ENCODE measurements around the gene ADGRD1. TPM values are rescaled to one million over a fixed set of nuclear protein-coding genes. Genes with fewer than 3 reads are reported as not detected.

Gene ADGRD1
- total RNA-seq, 1 donor from 2014 or later, result 35.8 TPM

DNA sequence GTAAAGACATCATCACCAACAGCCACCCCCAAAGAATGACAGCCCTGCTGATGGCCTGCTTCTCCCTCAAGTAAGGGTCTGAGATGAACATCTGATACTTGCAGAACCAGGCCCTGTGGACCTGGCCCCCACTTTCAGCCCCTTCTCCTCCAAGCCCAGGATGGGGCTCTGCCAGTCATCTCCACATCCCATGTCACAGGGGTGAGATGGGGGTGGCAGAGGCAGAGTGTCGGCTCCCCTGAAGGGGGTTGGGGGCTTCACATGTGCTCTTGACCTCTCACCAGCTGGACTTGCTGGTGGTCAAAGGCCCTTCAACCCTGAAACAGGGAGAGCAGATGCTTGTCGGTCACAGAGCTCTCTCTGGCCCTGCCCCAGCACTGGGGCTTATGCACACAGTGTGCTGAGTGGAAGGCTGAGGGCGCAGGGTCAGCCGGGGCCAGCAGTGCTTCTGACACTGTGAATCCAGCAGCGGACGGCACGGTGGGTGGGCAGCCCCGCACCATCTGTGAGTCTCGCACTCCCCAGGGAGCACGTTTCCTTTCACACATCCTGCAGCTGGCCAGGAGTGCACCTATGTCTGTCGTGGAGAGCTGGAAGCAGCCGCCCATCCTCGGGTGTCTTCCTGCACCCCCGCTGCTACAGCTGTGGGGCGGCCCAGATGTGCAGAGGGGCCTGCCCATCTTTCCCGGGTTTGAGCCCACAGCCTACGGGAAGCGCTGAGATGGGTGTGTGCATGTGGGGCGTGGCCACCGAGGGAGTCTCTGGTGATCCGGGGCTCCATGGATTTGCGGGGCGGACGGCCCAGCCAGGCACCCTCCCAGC lies 94.3 kb downstream of the ADGRD1 start:
- Histone ChIP-seq H3K4me3 (no peak overlapping the region), H3K36me3 (no peaks in the 10 kb centered on the region), H3K27ac (no peak overlapping the region), H3K27me3 (no peaks in the 10 kb centered on the region), H3K4me1 (peaks cover 16% of the 10 kb centered on the region), H3K9me3 (no peaks in the 10 kb centered on the region)
- TF ChIP-seq, protein P1, sequence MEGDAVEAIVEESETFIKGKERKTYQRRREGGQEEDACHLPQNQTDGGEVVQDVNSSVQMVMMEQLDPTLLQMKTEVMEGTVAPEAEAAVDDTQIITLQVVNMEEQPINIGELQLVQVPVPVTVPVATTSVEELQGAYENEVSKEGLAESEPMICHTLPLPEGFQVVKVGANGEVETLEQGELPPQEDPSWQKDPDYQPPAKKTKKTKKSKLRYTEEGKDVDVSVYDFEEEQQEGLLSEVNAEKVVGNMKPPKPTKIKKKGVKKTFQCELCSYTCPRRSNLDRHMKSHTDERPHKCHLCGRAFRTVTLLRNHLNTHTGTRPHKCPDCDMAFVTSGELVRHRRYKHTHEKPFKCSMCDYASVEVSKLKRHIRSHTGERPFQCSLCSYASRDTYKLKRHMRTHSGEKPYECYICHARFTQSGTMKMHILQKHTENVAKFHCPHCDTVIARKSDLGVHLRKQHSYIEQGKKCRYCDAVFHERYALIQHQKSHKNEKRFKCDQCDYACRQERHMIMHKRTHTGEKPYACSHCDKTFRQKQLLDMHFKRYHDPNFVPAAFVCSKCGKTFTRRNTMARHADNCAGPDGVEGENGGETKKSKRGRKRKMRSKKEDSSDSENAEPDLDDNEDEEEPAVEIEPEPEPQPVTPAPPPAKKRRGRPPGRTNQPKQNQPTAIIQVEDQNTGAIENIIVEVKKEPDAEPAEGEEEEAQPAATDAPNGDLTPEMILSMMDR (IDR thresholded peaks at IDR 0.05), result no peak
- TF ChIP-seq POLR2AphosphoS5 (IDR thresholded peaks at IDR 0.05; ENCODE audit: insufficient read depth in 1 of 2, low read depth in 1 of 2) (no peak), POLR2A (IDR thresholded peaks at IDR 0.05) (no peak)
- DNase-seq (ENCODE audit: extremely low spot score in 2 of 2), result no peak
- intact Hi-C loops (cut with DNase I), result no loop called here

DNA sequence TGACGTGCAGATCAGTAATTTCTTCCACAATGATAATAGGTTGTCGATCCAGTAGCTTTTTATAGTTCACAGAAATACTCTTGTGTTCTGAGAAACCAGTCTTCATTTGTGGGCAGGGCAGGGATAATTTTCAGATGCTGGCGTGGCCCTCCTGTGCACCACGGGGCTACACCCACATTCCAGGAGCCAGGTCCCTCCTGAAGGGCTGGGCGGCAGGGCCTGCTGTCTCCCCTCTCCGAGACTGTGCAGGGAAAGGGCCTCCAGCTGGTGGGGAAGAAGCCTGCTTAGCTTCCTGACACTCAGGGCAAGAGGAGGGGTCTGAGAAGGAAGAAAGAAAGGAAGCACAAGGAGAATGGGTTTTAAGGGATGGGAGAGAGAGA lies 94.9 kb downstream of the ADGRD1 start:
- Histone ChIP-seq H3K36me3 (no peaks in the 10 kb centered on the region), H3K4me1 (peaks cover 16% of the 10 kb centered on the region), H3K27me3 (no peaks in the 10 kb centered on the region), H3K4me3 (no peak overlapping the region), H3K9me3 (no peaks in the 10 kb centered on the region), H3K27ac (no peak overlapping the region)
- intact Hi-C loops (cut with DNase I), result no loop called here
- DNase-seq (ENCODE audit: extremely low spot score in 2 of 2), result no peak
- no peak for TF ChIP-seq POLR2A (IDR thresholded peaks at IDR 0.05)
- TF ChIP-seq, protein P1 (IDR thresholded peaks at IDR 0.05), result no peak
- TF ChIP-seq POLR2AphosphoS5 (IDR thresholded peaks at IDR 0.05; ENCODE audit: insufficient read depth in 1 of 2, low read depth in 1 of 2), result no peak

DNA sequence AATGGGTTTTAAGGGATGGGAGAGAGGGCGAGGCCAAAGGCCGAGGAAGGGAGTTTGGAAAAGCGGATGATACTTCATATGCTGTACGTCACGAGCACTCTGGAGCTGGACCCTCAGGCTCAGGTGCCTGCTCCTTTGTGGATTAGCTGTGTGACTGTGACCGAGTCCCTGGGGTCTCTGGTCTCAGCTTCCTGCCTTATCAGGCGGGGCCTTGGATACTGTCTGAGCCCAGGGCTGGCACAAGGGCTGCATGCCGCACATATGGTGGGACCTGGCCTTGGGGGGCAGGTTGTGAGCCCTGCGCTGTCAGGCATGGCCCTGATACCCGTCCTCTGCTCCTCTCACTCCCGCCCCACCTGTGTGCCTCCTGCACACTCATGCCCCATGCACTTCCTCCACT lies 95.3 kb downstream of the ADGRD1 start:
- Histone ChIP-seq H3K4me3 (no peak overlapping the region), H3K27ac (no peak overlapping the region), H3K36me3 (no peaks in the 10 kb centered on the region), H3K27me3 (no peaks in the 10 kb centered on the region), H3K9me3 (no peaks in the 10 kb centered on the region), H3K4me1 (peaks cover 16% of the 10 kb centered on the region)
- DNase-seq (ENCODE audit: extremely low spot score in 2 of 2), result no peak
- intact Hi-C loops (cut with DNase I), result no loop called here
- no peak for TF ChIP-seq POLR2A (IDR thresholded peaks at IDR 0.05)
- TF ChIP-seq, protein P1 (IDR thresholded peaks at IDR 0.05), result no peak
- TF ChIP-seq POLR2AphosphoS5 (IDR thresholded peaks at IDR 0.05; ENCODE audit: insufficient read depth in 1 of 2, low read depth in 1 of 2), result no peak

DNA sequence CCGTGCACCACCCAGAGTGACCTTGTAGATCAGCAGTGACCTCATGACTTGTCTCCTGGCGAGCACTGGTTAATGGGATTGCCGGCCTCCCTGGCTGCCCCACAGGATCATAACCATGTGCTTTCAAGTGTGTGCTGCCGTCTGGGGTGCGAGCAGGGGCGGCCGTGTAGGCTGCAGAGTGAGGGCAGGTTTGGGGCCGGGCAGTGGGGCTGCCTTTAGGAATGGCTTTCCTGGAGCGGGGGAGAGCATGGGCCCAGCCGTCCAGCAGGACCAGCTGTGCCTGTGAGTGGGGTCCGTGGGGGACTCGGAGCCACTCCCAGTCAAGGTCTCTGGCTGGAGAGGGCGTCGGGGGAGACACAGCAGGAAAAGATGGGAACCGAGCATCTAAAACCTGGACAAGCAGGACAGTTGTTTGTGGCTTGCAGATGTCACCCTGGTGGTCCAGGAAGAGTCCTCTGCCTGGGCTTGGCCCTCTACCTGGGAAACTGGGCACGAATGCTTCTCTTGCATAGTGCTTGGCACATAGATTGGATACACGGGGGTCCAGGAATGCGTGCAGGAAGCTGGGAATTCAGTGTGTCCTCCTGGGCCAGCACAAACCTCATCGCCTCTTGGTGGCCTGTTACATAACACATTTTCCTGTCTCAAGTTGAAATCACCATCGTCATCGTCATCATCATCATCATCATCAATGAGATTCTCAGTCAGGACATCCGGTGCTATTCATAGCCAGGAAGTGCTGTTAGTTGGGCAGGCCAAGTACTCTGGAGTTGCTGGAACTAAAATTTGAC lies 96.0 kb downstream of the ADGRD1 start:
- no peak overlapping the region for H3K27ac ChIP-seq
- H3K4me3 ChIP-seq, result no peak overlapping the region
- H3K36me3 ChIP-seq, result no peaks in the 10 kb centered on the region
- no peaks in the 10 kb centered on the region for H3K27me3 ChIP-seq
- intact Hi-C loops (cut with DNase I), result no loop called here
- peaks cover 16% of the 10 kb centered on the region for H3K4me1 ChIP-seq
- TF ChIP-seq, protein P1 (IDR thresholded peaks at IDR 0.05), result no peak
- TF ChIP-seq POLR2A (IDR thresholded peaks at IDR 0.05), result no peak
- TF ChIP-seq POLR2AphosphoS5 (IDR thresholded peaks at IDR 0.05; ENCODE audit: insufficient read depth in 1 of 2, low read depth in 1 of 2), result no peak
- no peak for DNase-seq (ENCODE audit: extremely low spot score in 2 of 2)
- no peaks in the 10 kb centered on the region for H3K9me3 ChIP-seq

Measured in vagina (tissue), 2 donors.